ENCODE measurements around the gene SDR39U1.

The SDR39U1 gene

GRCh38 chr14:24441485-24441884 lies 1.1 kb downstream of the SDR39U1 start:
- DNase-seq = peak in 1 of 2 experiments; percentile 53

GRCh38 chr14:24440606-24441399 lies 1.8 kb downstream of the SDR39U1 start:
- no peak for DNase-seq

- no peak for DNase-seq
Observed at GRCh38 chr14:24439830-24440605, 2.6 kb downstream of the SDR39U1 start.

GRCh38 chr14:24439257-24439656 lies 3.3 kb downstream of the SDR39U1 start:
- DNase-seq = no peak

- DNase-seq = peak in 1 of 2 experiments; percentile 28
Observed at GRCh38 chr14:24438223-24439097, 4.1 kb downstream of the SDR39U1 start.

GRCh38 chr14:24437736-24438067 lies 4.9 kb downstream of the SDR39U1 start:
- DNase-seq = no peak

- DNase-seq = peak in 1 of 2 experiments; percentile 50
Observed at GRCh38 chr14:24437020-24437735, 5.4 kb downstream of the SDR39U1 start.

GRCh38 chr14:24436355-24437019 lies 6.1 kb downstream of the SDR39U1 start:
- peak; percentile 62 to 78 for DNase-seq

GRCh38 chr14:24435998-24436354 lies 6.6 kb downstream of the SDR39U1 start:
- no peak for DNase-seq

- no peak for DNase-seq
Observed at GRCh38 chr14:24435192-24435810, 7.3 kb downstream of the SDR39U1 start.

- no peak for DNase-seq
Observed at GRCh38 chr14:24434676-24435075, 7.9 kb downstream of the SDR39U1 start.

- no peak for DNase-seq
Observed at GRCh38 chr14:24434036-24434435, 8.5 kb downstream of the SDR39U1 start.

- DNase-seq = no peak
Observed at GRCh38 chr14:24432259-24433131, 10.1 kb downstream of the SDR39U1 start.

- DNase-seq = peak; percentile 93 to 99
Observed at GRCh38 chr14:24431569-24432258, 10.9 kb downstream of the SDR39U1 start.

GRCh38 chr14:24430682-24431568 lies 11.7 kb downstream of the SDR39U1 start:
- no peak for DNase-seq

GRCh38 chr14:24430143-24430681 lies 12.4 kb downstream of the SDR39U1 start:
- DNase-seq = peak in 1 of 2 experiments; percentile 75

GRCh38 chr14:24429395-24430142 lies 13.0 kb downstream of the SDR39U1 start, which contains the start of the genes CBLN3 and KHNYN:
CBLN3 (minus strand) TSS chr14:24429668; CDS start chr14:24429054, 614 bp downstream.
KHNYN (plus strand) TSS chr14:24429954; CDS start chr14:24430731, 777 bp downstream.
- DNase-seq = peak; percentile 60 to 82

Data from NCI-H524 (cell line).